ENCODE measurements around the gene SORCS2.

GRCh38 chr4:7507381-7507780 lies 315.0 kb downstream of the SORCS2 start:
- TF ChIP-seq CTCF (IDR thresholded peaks at IDR 0.05; ENCODE audit: insufficient read depth, low read depth, low read length): no peak
- TF ChIP-seq EZH2 (IDR thresholded peaks at IDR 0.05; ENCODE audit: insufficient read depth, low read length): no peak

All from astrocyte (in vitro differentiated cells and primary cell).